ENCODE measurements around the gene NFYB.
A peak's percentile ranks its signal among the peaks of the same experiment; 100 is the strongest.
"Not testable (repeated sequence)": the region's sequence is repeated elsewhere in the genome, so short reads cannot be mapped to it uniquely, and the experiment has no call there.

The NFYB gene

GRCh38 chr12:104114834-104115586 is 23.0 kb downstream of the NFYB start:
- DNase-seq: not testable (repeated sequence)

- no peak for DNase-seq
Observed at GRCh38 chr12:104109446-104110271, 28.4 kb downstream of the NFYB start.

GRCh38 chr12:104108755-104109445 is 29.1 kb downstream of the NFYB start:
- DNase-seq: peak; percentile 81

- DNase-seq: no peak
Observed at GRCh38 chr12:104106965-104107364, 31.0 kb downstream of the NFYB start.

GRCh38 chr12:104105461-104105860 is 32.5 kb downstream of the NFYB start:
- no peak for DNase-seq

- DNase-seq: no peak
Observed at GRCh38 chr12:104097954-104098353, 40.1 kb downstream of the NFYB start.

GRCh38 chr12:104095289-104095688 is 42.7 kb downstream of the NFYB start:
- DNase-seq: no peak

- DNase-seq: no peak
Observed at GRCh38 chr12:104094284-104094683, 43.7 kb downstream of the NFYB start.

GRCh38 chr12:104091136-104091535 is 46.9 kb downstream of the NFYB start:
- no peak for DNase-seq

- DNase-seq: no peak
Observed at GRCh38 chr12:104090685-104091084, 47.3 kb downstream of the NFYB start.

GRCh38 chr12:104083769-104084475 is 54.1 kb downstream of the NFYB start:
- DNase-seq: no peak

- no peak for DNase-seq
Observed at GRCh38 chr12:104080764-104081163, 57.2 kb downstream of the NFYB start.

- no peak for DNase-seq
Observed at GRCh38 chr12:104079024-104079423, 59.0 kb downstream of the NFYB start.

- DNase-seq: no peak
Observed at GRCh38 chr12:104073699-104074098, 64.3 kb downstream of the NFYB start.

- DNase-seq: no peak
Observed at GRCh38 chr12:104072099-104072498, 65.9 kb downstream of the NFYB start.

All from effector CD8-positive, alpha-beta T cell (primary cell).